GM18520 (cell line): ENCODE measurements around the gene PRR3.
"Not testable (repeated sequence)": the region's sequence is repeated elsewhere in the genome, so short reads cannot be mapped to it uniquely, and the experiment has no call there.

Experiments used
- ATAC-seq: cut with Tn5 transposase; IDR thresholded peaks from one replicate; pipeline ENCODE4 v1.9.1; 2021; ENCODE audit not compliant: unreplicated experiment

Gene PRR3

DNA sequence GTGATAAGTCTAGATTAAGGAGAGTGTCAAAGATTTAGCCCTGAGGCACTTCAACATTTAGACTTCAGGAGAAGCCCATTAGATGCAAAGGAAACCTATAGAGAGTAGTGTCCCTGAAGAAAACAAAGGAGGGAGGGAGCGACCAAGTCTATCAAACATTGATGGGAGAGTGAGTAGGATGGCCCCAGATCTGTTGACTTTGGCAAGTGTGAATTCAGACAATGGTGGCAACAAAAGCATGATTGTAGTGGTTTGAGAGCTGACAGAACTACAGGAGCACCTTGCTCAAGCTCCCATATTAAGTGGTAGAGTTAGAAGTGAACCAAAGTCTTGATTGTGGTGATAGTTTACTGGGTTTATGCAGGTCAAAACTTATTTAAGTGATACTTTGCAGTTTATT is 13.2 kb downstream of the PRR3 start:
- ATAC-seq = no peak

- ATAC-seq = peak; percentile 5
Observed at GRCh38 chr6:30570740-30571074, 13.6 kb downstream of the PRR3 start.

- ATAC-seq = peak; percentile 80
Observed at GRCh38 chr6:30571075-30571761, 14.1 kb downstream of the PRR3 start, which contains the start of gene ABCF1. ABCF1 (plus strand) TSS chr6:30571442; CDS start chr6:30571488, 46 bp downstream.

- no peak for ATAC-seq
Observed at GRCh38 chr6:30571762-30572082, 14.6 kb downstream of the PRR3 start.

DNA sequence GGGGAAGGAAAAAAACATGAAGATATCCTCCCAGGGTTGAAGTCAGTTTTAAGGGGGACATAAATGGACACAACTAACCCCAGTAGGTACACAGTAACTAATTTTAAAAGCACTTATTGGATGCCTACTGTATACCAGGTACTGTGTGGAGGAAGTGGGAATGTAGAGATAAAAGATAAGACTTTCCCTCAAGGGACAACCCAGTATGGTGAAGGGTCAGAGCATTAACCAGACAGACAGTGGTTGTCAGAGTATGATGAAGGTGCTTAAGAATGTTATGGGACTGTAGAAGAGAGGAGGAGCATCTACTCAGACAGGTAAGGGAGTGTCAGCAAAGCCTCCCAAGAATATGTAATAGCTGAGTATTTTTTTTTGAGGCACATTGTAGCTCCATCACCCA is 15.1 kb downstream of the PRR3 start:
- ATAC-seq = no peak

DNA sequence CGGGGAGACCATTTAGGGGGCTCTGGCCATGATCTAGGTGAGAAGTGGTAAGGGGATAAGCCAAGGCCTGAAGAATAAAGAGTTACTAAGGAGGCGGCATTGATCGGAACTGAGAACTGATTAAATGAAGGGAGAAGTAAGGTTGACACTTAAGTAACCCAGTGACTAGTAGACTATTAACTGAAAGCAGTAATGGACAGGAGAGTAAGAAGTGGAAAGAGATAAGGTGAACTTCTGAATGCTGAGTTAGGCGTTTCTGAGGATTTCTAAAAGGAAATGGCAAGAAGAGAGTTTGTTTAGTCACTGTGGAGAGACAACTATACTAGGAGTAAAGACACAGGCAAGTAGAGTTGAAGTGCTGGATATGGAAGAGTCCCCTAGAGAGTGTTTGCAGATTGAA is 16.0 kb downstream of the PRR3 start:
- no peak for ATAC-seq

GRCh38 chr6:30578051-30578450 is 21.0 kb downstream of the PRR3 start:
- ATAC-seq = no peak

DNA sequence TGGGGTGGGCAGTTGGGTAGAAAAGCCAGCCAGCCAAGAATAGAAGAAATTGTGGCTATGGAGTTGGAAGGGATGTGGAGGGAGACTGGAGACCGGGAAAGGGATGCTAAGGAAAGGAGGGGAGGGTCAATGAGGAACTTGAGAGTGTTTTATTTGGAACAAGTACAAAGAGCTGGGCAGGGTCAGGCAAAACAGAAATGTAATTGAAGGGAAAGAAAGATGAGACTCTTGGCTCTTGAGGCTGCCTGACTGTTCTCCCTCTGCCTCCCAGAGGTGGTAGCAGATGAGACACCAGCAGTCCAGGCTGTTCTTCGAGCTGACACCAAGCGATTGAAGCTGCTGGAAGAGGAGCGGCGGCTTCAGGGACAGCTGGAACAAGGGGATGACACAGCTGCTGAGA is 26.8 kb downstream of the PRR3 start:
- ATAC-seq = no peak

- no peak for ATAC-seq
Observed at GRCh38 chr6:30589754-30590358, 32.8 kb downstream of the PRR3 start.

- no peak for ATAC-seq
Observed at GRCh38 chr6:30590509-30590908, 33.4 kb downstream of the PRR3 start.

- no peak for ATAC-seq
Observed at GRCh38 chr6:30591008-30591407, 33.9 kb downstream of the PRR3 start.

- ATAC-seq = no peak
Observed at GRCh38 chr6:30592287-30592686, 35.2 kb downstream of the PRR3 start.

DNA sequence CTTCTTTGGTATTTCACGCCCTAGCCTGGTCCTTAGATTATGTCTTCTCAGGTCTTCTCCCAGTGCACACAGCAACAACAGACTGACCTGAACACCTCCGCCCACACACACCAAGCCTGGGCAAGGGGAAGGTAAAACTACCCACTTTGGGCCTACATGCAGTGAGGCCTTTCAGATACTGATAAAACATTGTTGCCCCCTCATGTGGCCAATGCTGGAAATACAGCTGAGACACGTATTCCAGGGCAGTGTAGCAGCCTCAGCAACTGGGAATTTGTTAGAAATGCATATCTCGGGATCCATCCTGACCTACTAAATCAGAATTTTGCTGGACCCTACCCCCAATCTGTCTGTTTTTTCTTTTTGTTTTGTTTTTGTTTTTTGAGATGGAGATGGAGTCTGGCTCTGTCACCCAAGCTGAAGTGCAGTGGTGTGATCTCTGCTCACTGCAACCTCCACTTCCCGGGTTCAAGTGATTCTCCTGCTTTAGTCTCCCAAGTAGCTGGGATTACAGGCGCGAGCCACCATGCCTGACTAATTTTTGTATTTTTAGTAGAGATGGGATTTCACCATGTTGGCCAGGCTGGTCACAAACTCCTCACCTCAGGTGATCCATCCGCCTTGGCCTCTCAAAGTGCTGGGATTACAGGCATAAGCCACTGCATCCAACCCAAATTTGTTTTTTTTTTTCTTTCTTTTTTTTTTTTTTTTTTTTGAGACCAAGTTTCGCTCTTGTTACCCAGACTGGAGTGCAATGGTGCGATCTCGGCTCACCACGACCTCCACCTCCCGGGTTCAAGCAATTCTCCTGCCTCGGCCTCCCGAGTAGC is 40.4 kb downstream of the PRR3 start:
- ATAC-seq = not testable (repeated sequence)

- ATAC-seq = no peak
Observed at GRCh38 chr6:30598912-30599624, 42.0 kb downstream of the PRR3 start.

DNA sequence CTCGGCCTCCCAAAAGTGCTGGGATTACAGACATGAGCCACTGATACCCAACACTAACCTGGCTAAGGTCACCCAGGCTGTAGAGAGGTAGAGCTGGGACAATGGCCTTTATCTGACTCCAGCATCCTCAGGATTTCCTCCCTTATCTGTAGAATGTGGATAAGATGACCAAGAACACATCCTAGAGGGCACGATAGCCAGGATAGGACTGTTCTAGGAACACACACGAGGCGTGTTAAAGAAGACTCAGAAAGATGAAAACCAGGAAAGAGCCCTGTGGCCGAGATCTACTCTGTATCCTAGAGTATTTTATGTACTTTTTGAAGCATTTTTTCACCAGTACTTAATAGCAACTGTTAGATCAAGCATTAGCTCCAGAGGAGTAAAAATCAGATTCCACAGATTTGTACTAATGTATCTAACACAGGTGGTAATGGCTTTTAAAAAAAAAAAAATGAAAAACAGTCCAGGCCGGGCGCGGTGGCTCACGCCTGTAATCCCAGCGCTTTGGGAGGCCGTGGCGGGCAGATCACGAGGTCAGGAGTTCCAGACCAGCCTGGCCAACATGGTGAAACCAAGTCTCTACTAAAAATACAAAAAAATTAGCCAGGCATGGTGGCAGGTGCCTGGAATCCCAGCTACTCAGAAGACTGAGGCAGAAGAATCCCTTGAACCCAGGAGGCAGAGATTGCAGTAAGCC is 42.7 kb downstream of the PRR3 start:
- no peak for ATAC-seq

DNA sequence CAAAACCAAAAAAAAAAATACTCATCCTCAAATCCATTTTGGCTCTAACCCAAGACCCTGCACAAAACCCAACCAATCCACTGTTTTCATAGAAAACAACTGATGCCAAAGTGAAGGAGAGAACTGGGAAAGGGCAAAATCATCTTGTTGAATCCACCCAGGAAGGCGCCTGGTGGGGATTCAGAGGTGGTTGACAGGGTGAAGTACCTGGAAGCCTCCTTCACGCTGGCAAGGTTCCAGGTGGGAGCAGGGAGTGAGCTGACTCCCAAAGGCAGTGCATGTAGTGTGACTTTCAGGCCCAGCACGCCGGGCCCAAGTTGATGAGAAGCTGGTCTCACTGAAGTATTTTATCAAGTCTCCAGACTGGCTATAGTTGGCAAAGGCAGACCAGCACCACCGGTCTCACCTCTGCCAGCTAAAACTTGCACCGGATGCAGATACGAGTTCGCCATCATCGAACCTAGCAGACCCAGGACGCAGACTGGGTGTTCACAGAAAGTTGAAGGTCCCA is 43.4 kb downstream of the PRR3 start:
- no peak for ATAC-seq

GRCh38 chr6:30601436-30601814 is 44.3 kb downstream of the PRR3 start:
- no peak for ATAC-seq

DNA sequence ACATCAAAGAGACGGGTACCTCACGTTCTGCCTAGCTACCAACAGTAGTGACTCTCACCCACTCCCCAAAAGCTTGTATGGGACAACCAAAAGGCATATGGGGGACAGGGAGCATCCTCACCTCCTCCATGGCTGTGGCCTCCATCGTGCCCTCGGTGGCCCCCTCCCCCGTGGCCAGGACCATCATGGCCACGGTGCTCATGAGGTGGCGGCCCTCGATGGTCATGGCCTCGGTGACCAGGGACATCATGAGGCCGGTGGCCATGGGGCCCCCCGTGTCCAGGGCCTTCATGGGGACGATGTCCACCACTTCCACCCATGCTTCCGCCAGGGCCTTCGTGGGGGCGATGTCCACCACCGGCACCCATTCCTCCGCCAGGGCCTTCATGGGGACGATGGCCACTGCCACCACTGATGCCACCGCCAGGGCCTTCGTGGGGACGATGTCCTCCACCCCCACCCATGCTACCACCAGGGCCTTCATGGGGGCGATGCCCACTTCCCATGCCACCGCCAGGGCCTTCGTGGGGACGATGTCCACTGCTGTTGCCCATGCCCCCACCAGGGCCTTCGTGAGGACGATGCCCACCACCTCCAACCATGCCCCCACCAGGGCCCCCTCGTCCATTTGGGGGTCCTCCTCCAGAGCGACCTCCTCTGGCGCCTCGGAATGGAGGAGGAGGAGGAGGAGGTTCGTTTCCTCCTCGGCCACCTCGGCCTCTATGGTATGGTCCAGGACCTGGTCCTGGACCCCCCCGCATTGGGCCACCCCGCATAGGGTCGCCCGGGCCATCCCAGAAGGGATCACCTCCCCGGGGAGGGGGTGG is 44.9 kb downstream of the PRR3 start:
- no peak for ATAC-seq

GRCh38 chr6:30603961-30604360 is 46.9 kb downstream of the PRR3 start:
- no peak for ATAC-seq

DNA sequence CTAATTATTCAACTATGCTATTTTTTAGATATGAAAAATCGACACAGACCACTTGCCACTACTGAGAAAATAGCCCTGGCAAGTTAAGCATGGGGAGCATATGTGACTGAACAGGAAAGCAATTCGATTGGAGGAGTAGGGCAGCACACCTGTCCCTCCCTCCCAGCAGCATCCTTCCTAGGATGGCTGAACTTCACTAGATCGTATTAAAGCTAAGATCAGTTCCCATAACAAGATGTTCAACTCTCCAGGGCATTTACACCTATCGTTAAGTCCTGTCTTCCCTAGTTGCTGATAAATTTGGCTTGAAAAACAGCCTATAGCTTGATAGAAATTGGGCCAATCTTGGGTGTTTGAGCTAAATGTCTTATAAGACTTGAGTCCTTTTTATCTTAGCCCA is 53.0 kb downstream of the PRR3 start:
- ATAC-seq = no peak
